Muscle layer of colon (tissue), 2 donors: ENCODE data around the gene PRPF31.
A peak's percentile ranks its signal among the peaks of the same experiment; 100 is the strongest.
"Not testable (repeated sequence)": the region's sequence is repeated elsewhere in the genome, so short reads cannot be mapped to it uniquely, and the experiment has no call there.

Experiments
- H3K27ac ChIP-seq: one replicate; pipeline ENCODE4 v1.7.0; 2013; ENCODE audit warnings: low read depth, mild to moderate bottlenecking, low read length, moderate library complexity
- H3K27me3 ChIP-seq, 2 donors: one replicate each; pipeline ENCODE4 v1.7.0; 2013; ENCODE audit warnings: low read length in 2 of 2, mild to moderate bottlenecking in 2 of 2; ENCODE audit not compliant: insufficient read depth in 2 of 2, control insufficient read depth in 1 of 2
- H3K36me3 ChIP-seq: one replicate; pipeline ENCODE4 v1.7.0; 2013; ENCODE audit warnings: mild to moderate bottlenecking, low read length; ENCODE audit not compliant: insufficient read depth
- H3K4me1 ChIP-seq: one replicate; pipeline ENCODE4 v1.7.0; 2013; ENCODE audit warnings: mild to moderate bottlenecking, low read length; ENCODE audit not compliant: insufficient read depth
- H3K4me3 ChIP-seq, 2 donors: one replicate each; pipeline ENCODE4 v1.7.0; 2013; ENCODE audit warnings: low read length in 2 of 2, low read depth in 1 of 2, mild to moderate bottlenecking in 1 of 2, moderate library complexity in 1 of 2
- H3K9ac ChIP-seq: one replicate; pipeline ENCODE4 v1.7.0; 2013; ENCODE audit warnings: low read length
- H3K9me3 ChIP-seq: one replicate; pipeline ENCODE4 v1.7.0; 2013; ENCODE audit warnings: mild to moderate bottlenecking, low read length
- donor health status: abdominal sarcoma.
- donor health status: Adenocarcinoma of cecum.

PRPF31 gene, protein sequence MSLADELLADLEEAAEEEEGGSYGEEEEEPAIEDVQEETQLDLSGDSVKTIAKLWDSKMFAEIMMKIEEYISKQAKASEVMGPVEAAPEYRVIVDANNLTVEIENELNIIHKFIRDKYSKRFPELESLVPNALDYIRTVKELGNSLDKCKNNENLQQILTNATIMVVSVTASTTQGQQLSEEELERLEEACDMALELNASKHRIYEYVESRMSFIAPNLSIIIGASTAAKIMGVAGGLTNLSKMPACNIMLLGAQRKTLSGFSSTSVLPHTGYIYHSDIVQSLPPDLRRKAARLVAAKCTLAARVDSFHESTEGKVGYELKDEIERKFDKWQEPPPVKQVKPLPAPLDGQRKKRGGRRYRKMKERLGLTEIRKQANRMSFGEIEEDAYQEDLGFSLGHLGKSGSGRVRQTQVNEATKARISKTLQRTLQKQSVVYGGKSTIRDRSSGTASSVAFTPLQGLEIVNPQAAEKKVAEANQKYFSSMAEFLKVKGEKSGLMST

DNA sequence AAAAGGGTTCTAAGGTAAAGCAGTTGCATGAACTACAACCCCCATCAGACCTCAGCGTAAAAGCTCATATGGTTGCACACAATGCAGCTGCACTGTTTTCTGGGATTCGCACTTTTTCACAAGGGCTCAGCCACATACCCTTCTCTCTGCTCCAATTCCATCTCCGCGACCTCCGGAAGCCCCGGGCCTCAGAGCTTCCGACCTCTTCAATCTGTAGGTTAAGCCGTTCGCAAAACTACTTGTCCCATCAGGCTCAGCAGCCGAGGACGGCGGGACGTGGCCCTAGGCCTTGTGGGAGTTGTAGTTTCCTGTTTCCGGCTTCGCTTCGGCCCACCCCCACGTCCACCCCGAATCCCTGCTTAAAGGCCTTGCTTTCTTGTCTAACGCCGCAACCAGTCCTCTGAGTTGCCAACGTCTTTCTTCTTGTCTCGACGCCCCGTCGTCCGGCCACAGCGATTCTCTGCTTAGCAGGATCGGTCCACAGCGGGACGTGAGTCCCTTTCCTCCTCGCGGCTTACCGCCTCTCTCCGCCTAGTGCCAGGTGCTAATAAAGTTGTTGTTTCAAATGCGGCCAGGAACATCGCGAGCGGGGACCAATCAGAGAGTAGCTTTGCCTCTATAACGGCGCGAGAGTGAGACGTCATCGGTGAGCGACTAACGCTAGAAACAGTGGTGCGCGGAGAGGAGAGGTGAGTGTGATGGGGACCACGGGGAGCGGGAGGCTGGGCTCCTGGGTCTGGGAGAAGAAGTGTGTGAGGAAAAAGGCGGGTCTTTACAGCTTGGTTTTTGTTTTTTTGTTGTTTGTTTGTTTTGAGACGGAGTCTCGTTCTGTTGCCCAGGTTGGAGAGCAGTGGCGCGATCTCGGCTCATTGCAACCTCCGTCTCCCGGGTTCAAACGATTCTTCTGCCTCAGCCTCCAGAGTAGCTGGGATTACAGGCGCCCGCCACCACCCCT lies at the start of gene PRPF31, which contains the start of gene TFPT:
TSS of gene PRPF31 (plus strand) at position 646 of the 955 bp plus-strand sequence. CDS start 2,525 bp downstream, outside the sequence.
TSS of gene TFPT (minus strand) at position 549 of the 955 bp plus-strand sequence. CDS start at position 161, 388 bp downstream.
- Histone ChIP-seq H3K4me3 (peak within 1 kb of the TSS; percentile 85 to 95), H3K27me3 (no peaks in the 10 kb centered on the region), H3K27ac (peak within 1 kb of the TSS; percentile 99), H3K9ac (peak within 1 kb of the TSS; percentile 75), H3K36me3 (peaks cover 18% of the 10 kb centered on the region), H3K4me1 (peaks cover 21% of the 10 kb centered on the region), H3K9me3 (no peaks in the 10 kb centered on the region)

DNA sequence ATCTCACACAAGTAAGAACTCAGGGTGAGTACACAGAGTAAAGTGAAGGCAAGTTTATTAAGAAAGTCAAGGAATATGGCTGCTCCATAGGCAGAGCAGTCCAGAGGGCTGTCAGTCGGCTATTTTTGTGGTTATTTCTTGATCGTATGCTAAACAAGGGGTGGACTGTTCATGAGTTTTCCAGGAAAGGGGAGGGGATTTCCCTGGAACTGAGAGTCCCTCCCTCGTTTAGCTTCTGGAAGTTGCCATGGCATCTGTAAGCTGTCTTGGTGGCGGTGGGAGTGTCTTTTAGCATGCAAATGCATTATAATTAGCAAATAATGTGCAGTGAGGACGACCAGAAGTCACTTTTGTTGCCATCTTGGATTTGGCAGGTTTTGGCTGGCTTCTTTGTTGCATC lies 46.1 kb upstream of the PRPF31 start:
- Histone ChIP-seq H3K4me3 (no peak overlapping the region), H3K36me3 (no peaks in the 10 kb centered on the region), H3K27ac (no peak overlapping the region), H3K9me3 (no peaks in the 10 kb centered on the region), H3K27me3 (no peaks in the 10 kb centered on the region), H3K9ac (no peak overlapping the region), H3K4me1 (no peaks in the 10 kb centered on the region)

DNA sequence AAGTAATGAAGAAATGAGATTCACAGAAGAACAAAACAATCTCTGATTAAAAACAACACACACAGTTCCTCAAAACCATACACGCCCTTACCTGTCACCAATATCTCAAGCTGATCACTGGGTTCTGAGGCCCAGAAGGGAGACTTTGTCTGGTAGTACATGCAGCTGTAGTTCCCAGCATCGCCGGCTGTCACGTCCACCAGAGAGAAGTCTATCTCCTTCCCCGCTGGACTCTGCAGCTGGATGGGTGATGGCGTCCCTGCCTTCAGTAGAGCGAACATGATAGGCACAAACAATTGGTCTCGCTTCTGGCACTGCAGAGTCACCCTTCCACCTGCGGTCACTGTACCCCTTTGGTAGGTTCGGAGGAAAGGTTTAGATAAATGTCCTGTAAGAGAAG lies 41.7 kb upstream of the PRPF31 start:
- no peaks in the 10 kb centered on the region for H3K36me3 ChIP-seq
- no peak overlapping the region for H3K9ac ChIP-seq
- no peaks in the 10 kb centered on the region for H3K4me1 ChIP-seq
- no peaks in the 10 kb centered on the region for H3K27me3 ChIP-seq
- no peaks in the 10 kb centered on the region for H3K9me3 ChIP-seq
- H3K4me3 ChIP-seq, result no peak overlapping the region
- no peak overlapping the region for H3K27ac ChIP-seq

DNA sequence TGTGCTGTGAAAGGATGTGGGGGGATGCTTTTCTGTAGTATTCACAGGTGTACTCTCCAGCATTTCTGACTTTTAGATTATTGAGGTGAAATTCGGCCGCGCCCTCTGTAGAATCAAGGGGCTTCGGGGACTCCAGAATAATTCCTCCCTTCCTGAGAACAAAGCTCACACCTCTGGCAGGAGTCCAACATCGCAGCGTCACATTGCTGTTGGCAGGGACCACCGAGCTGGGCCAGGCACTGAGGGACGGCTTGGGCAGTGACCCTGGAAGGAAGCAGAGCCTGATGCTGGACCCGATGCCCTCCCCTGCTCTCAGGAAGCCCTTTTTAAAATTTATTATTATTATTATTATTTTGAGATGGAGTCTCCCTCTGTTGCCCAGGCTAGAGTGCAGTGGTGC lies 40.7 kb upstream of the PRPF31 start:
- Histone ChIP-seq H3K9ac (no peak overlapping the region), H3K4me1 (no peaks in the 10 kb centered on the region), H3K36me3 (no peaks in the 10 kb centered on the region), H3K27me3 (no peaks in the 10 kb centered on the region), H3K27ac (no peak overlapping the region), H3K9me3 (no peaks in the 10 kb centered on the region), H3K4me3 (no peak overlapping the region)

DNA sequence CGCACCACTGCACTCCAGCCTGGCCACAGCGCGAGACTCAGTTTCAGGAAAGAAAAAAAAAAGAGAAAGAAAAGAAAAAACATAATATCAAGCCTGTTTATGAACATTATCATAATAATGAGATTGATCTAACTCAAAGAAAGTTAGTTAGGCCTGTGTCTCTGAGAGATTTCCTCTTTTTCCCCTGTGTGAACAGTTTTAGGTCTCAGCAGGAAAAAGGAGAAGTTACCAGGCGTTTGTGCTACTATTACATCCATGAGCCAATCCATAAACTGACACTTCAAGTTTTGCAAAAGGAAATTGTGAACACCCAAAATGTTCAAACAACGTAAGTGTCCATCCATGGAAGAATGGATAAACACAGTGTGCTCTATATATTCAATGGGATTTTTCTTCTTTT lies 38.2 kb upstream of the PRPF31 start:
- no peaks in the 10 kb centered on the region for H3K27me3 ChIP-seq
- H3K36me3 ChIP-seq, result no peaks in the 10 kb centered on the region
- H3K4me3 ChIP-seq, result no peak overlapping the region
- H3K27ac ChIP-seq, result no peak overlapping the region
- no peaks in the 10 kb centered on the region for H3K4me1 ChIP-seq
- peaks cover 6% of the 10 kb centered on the region for H3K9me3 ChIP-seq
- no peak overlapping the region for H3K9ac ChIP-seq

DNA sequence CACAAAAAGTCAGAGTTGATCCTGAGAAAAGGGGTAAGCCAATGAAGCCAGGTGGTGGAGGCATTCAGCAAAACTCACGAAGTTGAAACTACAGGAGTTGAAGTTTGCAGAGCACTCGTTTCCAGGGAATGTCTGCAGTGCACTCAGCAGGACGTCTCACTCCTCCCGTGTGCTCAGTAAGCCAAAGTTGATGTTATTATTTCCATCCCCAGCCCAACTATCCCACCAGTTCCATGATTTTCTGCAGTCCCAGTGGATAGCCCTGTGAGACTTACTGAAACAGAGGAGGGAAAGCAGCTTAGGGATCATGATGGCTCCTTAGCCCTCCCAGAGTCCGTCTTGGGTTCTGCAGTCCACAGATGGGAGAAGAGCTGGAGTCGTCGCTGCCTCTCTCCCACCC lies 34.5 kb upstream of the PRPF31 start, which contains the start of gene TARM1:
TSS of gene TARM1 (minus strand) at position 334 of the 400 bp plus-strand sequence. CDS start at position 309, 25 bp downstream.
- Histone ChIP-seq H3K4me1 (no peaks in the 10 kb centered on the region), H3K27me3 (no peaks in the 10 kb centered on the region), H3K9me3 (peaks cover 6% of the 10 kb centered on the region), H3K4me3 (no peak within 1 kb of the TSS), H3K9ac (no peak within 1 kb of the TSS), H3K36me3 (no peaks in the 10 kb centered on the region), H3K27ac (no peak within 1 kb of the TSS)

DNA sequence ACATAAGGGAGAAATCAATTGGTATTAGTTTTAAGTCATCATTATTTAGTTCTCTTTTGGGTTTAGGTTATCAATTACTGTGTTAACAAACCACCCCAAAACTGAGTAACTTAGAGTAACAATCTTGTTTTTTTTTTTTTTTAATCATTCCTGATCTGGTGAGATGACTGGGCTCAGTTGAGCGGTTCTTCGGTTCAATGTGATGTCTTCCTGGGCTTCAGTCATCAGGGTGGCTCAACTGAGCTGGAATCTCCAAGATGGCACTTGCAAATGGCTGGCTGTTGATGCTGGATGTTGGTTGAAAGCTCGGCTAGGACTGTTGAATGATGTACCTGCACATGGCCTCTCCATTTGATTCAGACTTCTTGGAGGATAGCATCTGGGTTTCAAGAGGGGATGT lies 31.1 kb upstream of the PRPF31 start:
- Histone ChIP-seq H3K9me3 (peaks cover 6% of the 10 kb centered on the region), H3K4me1 (no peaks in the 10 kb centered on the region), H3K27ac (no peak overlapping the region), H3K4me3 (no peak overlapping the region), H3K27me3 (no peaks in the 10 kb centered on the region), H3K9ac (no peak overlapping the region), H3K36me3 (no peaks in the 10 kb centered on the region)

DNA sequence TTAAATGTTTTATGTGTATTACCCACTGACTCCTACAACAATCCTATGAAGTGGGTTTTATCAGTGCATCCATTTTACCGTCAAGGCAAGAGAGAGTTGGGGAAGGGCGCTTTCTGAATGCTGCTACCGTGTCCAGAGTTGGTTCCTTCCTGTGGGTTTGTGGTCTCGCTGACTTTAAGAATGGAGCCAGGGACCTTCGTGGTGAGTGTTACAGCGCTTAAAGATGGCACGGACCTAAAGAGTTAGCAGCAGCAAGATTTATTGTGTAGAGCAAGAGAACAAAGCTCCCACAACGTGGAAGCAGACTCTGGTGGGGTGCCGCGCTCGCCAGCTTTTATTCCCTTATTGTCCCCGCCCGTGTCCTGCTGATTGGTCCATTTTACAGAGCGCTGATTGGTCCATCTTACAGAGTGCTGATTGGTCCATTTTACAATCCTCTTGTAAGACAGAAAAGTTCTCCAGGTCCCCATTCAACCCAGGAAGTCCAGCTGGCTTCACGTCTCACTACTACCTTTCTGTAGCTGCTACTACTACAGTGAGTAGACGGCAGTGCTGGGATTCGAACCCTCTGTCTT lies 21.0 kb upstream of the PRPF31 start:
- Histone ChIP-seq H3K27me3 (peaks cover 0 to 23% of the 10 kb centered on the region in 2 donors), H3K4me3 (no peak overlapping the region), H3K9me3 (no peaks in the 10 kb centered on the region), H3K4me1 (no peaks in the 10 kb centered on the region), H3K27ac (no peak overlapping the region), H3K9ac (no peak overlapping the region), H3K36me3 (no peaks in the 10 kb centered on the region)

DNA sequence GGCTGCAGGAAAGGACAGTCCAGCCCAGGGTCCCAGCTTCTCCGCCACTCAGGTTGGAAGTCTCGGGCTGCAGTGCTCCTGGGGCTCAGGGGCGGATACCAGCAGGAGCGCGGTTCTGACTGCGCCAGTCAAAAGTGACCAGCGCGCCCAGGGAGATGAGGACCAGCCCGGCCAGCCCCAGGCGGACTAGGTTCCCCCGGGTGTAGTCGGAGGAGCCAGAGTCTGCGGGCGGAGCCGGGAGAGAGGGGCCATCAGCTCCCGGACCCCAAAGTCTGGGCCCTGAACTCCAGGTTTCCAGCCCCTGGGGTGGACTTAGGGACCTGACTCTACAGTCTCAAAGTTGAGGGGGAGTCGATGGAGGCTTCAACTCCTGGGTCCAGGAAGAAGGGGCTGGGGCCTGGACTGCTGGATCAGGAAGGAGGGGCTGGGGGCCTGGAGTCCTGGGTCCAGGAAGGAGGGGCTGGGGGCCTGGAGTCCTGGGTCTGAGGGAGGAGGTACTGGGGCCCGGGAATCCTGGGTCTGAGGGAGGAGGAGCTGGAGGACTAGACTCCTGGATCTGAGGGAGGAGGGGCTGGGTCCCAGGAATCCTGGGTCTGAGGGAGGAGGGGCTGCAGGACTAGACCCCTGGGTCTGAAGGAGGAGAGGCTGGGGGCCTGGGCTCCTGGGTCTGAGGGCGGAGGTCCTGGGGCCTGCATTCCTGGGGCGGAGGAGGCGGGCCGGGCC lies 20.3 kb upstream of the PRPF31 start:
- peak overlapping the region; percentile 11 to 45 for H3K4me3 ChIP-seq
- H3K36me3 ChIP-seq, result no peaks in the 10 kb centered on the region
- H3K9ac ChIP-seq, result no peak overlapping the region
- H3K4me1 ChIP-seq, result no peaks in the 10 kb centered on the region
- H3K27ac ChIP-seq, result no peak overlapping the region
- no peaks in the 10 kb centered on the region for H3K9me3 ChIP-seq
- H3K27me3 ChIP-seq, result peaks cover 0 to 23% of the 10 kb centered on the region in 2 donors

DNA sequence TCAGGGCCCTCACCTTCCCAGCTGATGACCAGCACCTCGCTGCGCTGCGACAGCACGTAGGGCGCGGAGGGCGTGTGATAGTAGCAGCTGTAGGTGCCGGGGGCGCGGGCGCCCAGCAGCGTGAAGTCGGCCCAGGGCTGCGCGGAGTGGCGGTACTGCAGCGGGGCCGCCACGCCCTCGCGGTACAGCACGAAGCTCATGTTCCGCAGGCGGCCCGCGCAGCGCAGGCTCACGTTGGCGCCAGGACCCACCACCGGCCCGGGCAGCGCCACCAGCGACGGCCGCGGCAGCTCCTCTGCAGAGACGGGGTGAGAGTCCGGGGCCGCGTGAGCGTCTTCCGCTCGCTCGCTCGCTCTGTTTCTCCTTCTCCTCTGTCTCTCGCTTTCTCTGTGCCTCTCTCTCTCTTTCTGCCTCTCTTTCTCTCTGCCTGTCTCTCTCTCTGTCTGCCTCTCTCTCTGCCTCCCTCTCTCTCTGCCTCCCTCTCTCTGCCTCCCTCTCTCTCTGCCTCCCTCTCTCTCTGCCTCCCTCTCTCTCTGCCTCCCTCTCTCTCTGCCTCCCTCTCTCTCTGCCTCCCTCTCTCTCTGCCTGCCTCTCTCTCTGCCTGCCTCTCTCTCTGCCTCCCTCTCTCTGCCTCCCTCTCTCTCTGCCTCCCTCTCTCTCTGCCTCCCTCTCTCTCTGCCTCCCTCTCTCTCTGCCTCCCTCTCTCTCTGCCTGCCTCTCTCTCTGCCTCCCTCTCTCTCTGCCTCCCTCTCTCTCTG lies 19.5 kb upstream of the PRPF31 start:
- not testable (repeated sequence) for H3K27ac ChIP-seq, H3K9ac ChIP-seq, H3K9me3 ChIP-seq, H3K36me3 ChIP-seq, H3K4me1 ChIP-seq
- H3K27me3 ChIP-seq, result peaks cover 0 to 23% of the 10 kb centered on the region in 2 donors
- H3K4me3 ChIP-seq, result peak overlapping the region; percentile 11 to 45
